Occipital lobe (tissue), 2 donors: ENCODE measurements around the gene CRK. TPM values are rescaled to one million over a fixed set of nuclear protein-coding genes. Genes with fewer than 3 reads are reported as not detected.

Experiments used
- DNase-seq: peaks from one replicate; lab custom pipeline; 2025; lab: John Stamatoyannopoulos, UW
- total RNA-seq: library from RNA; depleted of rRNA; stranded (reverse); fragments of >200 nt; gene quantifications from one replicate; pipeline ENCODE4 v1.2.3, GENCODE V29; 2014

Gene CRK
- 152 TPM for total RNA-seq

DNA sequence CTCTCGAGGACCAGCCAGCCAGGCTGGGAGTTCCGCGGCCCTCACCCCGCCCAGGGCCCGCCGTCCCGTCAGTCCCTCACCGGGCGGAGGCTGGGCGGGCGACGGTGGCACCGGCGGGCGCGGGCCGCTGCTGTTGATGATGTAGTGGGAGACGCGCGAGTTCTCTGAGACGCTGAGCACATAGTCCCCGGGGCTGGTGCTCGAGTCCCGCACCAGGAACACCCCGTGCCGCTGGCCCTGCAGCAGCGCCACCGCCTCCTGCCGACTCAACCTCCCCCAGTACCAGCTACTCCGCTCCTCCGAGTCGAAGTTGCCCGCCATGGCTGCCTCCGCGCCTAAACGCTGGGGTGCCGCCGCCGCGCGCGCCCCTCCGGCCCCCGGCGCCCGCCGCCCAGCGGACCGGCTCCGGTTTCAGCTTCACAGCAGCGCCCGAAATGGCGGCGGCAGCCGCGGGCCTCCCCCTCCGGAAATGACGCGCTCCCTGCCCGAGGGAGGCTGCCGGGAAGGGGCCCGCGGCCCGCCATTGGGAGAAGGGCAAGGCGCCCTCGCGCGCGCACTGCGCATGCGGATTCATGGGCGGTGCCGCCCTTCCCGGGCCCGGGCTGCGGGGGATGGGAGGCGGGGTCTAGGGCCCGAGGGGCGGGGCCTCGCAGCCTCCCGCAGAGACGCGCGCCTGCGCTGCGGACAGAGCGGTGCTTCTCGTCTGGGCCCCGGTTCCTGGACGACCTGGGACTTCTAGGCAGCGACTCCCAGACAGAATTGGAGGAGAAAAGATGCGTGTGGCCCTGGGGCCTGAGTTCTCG is at the start of gene CRK:
TSS of gene CRK (minus strand) at position 436 of the 803 bp plus-strand sequence. CDS start at position 321, 115 bp downstream.
- DNase-seq = peak; percentile 98

DNA sequence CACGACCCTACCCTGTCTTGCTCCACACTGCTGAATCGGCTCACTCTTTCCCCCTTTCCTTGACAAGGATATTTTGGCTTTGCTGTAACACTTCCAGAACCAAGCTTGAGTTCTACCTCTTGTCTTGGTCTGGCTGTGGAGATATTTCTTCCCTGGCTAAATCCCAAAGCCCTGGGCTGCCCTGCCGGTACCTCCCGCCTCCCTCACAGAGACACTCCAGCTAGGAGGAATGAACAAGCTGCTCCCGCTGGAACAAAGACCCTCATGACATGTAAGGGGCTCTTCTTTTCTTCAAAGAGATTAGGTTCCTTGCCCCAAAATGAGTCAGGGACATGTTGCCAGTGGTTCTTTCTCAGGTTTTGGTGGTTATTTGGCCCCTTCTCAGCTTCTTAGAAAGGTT is 49.6 kb upstream of the CRK start:
- DNase-seq = no peak

DNA sequence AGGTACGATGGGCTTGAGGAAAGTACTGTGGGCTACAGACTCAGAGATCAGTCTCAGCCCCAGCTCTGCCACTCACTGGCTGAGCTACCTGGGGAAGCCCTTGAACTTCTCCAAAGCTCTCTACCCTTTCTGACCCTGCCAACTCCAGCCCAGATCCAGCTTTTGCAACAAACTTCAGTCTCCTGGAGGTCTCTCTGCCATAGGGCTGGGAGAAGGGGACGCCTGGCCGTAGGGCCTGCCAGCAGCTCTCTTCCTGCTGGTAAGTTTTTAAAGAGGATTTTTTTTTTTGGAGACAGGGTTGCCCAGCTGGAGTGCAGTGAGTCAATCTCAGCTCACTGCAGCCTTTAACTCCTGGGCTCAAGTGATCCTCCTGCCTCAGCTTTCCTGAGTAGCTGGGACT is 48.8 kb upstream of the CRK start:
- no peak for DNase-seq

DNA sequence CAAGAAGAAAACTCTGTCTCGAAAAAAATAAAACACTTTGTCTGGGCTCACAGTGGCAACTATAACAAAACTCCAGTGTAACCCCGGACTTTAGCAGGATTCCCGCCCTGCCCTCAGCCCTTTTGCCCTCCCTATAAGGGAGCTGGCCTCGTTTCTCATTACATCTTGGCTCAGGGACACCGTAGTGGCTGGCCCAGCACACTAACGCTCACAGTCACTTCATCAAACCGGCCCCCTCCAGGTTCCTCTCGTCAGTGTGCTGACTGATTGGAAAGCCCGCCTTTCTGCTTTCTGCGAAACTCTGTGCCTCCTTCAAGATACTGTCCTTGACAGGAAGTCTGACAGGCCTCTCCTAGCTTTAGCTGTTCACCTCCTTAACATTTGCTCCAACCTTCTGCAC is 47.7 kb upstream of the CRK start:
- DNase-seq = no peak

DNA sequence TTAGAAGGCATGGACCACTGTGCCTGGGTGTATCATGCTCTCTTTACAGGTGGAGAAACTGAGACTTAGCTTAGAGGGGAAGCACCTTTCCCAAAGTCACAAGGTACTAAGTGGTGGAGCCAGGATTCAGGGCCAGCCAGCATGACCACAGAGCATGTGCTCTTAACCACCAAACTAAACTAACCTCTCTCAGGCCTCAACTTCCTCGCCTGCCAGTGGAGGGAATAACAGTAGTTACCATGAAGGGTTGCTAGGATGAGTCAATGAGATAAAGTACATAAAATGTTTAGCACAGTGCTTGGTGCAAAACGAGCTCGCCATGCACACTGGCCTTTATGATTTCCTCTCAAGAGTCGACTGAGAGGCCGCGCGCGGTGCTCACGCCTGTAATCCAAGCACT is 42.8 kb upstream of the CRK start:
- DNase-seq = no peak

DNA sequence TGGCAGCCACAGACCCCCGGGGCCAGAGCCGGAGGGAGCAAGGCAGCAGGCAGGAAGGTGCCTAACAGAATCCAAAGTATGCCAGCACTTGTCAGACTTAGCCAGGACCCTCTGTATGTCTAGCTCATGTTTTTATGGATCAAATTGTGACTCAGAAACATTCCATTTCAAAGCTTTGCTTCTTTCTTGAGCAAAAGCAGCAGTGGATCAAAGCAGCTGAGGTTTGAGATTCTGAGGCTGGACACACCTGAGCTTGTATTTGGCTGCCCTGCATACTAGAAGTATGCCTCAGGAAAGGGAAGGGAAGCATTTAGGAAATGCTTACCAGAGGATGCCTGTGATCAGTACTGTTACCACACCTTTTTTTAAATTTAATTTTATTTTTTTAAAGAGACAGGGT is 42.2 kb upstream of the CRK start:
- DNase-seq = no peak

DNA sequence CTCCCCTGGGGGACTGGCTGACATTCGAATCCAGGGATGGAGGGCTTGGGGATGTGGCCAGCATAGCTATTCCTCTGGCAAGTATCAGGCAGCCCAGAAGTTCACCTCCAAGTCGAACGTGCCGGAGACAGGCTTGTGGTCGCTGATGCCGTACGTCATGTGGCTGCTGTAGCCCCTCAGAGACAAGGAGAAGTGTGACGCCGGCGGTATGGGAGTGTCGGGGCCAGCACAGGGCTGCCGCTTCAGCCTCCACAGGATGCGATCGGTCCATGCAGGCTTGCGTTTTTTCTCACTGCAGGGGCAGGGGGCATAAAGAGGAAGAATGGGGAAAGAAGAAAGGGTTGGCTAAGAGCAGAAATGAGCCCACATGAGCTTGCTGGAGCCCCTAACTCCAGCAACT is 41.8 kb upstream of the CRK start:
- DNase-seq = no peak

DNA sequence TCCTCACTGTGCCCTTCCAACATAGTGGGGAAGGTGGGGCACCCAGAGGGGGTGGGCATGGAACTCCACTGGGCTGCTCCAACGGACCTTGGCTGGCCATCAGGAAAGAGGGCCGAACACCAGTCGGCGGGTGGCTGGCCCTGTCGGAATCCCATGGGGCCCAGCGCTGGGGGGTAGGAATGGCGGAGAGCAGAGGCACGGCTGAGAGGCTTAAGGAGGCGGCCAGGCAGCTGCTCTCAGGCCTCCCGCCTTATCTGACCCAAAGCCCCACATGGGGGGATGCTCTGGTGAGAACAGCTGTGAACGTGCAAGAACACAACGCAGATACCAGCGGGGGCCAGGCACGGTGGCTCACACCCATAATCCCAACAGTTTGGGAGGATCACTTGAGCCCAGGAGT is 40.8 kb upstream of the CRK start:
- DNase-seq = no peak

DNA sequence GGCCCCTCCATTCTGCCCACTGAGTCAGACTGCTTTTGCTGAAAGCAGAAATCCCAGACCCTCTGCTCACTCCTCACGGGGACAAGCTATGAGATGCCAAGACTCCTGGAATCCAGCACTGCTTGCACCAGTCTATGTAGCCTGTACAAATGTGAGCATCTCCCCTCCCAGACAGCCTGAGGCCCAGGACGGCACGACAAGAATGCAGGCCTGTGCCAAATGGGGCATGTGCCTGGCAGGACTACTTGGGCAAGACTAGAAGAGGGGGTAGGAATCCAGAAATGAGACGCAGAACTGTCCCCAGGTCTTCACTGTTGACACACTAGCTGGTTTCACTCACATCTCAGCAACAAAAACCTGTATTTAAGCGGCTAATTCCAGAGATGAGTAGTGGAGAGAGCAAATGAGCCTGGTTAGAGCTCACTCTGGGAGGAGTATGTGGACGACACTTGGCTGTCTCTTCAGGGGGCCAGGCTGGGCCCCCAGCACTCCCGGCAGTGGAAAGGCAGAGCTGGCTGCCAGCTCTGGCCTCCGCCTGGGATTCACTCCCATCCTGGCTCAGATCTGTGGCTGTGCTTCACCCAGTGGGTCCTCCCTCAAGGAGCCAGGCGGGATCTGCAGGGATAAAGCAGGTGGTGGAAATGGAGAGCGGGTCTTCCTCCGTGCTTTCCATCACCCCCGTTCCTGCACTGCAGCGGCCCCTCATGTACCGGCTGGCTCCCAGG is 39.4 kb upstream of the CRK start:
- DNase-seq = no peak

DNA sequence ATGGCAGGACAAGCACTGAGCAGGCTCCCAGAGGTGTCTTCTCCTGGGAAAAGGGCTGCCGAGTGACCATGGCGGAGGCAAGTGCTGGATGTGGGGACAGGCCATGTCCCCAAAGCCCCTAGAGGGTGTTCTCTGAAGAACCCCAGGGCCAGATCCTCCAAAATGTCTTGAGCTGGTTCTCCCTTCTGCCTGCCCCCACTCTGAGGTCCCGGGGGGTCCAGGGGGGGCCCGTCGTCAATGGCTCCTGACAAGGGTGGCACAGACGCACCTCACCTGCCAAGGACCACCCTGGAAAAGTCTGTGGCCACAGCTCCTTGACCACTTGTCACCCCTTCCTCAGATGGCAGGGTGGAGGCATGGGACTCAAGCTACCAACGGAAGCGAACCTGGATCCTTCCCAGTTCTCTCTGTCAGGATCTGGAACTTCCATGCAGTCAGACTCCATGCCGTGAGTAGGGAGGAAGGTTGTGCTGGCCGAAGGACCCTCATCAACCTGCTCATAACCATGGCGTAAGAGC is 38.8 kb upstream of the CRK start:
- DNase-seq = no peak

DNA sequence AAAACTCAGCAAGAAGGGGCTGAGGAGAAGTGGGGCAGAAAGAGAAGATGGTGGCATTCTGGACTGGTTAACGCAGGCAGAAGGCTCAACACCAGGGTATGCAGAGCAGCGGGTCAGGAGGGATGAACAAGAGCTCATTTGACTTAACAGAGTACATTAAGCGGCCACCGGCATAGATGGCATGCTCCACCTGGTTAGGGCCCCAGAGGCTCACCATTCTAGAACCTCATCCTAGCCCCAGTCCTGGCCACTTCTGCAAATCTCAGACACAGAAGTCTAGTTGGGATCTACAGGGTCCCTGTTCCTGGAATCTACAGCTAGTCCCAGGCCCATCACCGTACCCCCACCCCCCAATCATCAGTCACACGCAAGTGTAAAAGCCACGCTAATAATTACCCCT is 38.2 kb upstream of the CRK start:
- no peak for DNase-seq

DNA sequence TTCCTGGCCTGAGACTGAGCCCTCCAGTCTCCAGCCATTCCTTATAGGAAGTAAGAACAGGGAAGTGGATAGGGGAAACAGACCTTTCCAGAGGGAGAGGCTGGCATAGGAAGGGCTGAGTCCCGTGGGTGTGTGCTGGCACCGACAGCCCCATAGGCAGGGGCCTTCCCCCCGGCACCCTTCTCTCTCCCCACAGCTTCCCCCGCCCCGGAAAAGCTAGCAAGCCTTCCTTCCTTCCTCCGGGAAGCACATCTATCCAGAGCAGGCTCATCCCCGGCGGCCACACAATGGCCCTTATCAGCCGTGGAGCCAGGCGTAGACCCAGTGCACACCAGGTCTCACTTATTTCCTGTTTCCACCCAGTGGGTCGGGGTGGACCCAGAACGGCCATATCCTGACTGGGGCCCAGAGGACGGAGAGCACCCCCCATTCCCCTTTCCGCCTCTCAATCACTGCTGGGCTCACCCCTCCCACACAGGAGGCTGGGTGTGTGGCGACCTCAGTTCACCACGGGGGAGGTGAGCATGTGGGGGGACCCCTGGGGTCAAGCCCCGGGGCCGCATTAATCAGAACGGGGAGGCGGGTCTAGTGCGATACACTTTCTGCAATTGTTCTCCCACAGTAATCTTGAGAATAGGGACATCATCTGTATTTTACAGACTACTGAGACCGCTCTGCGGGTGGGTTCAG is 37.4 kb upstream of the CRK start:
- DNase-seq = no peak

DNA sequence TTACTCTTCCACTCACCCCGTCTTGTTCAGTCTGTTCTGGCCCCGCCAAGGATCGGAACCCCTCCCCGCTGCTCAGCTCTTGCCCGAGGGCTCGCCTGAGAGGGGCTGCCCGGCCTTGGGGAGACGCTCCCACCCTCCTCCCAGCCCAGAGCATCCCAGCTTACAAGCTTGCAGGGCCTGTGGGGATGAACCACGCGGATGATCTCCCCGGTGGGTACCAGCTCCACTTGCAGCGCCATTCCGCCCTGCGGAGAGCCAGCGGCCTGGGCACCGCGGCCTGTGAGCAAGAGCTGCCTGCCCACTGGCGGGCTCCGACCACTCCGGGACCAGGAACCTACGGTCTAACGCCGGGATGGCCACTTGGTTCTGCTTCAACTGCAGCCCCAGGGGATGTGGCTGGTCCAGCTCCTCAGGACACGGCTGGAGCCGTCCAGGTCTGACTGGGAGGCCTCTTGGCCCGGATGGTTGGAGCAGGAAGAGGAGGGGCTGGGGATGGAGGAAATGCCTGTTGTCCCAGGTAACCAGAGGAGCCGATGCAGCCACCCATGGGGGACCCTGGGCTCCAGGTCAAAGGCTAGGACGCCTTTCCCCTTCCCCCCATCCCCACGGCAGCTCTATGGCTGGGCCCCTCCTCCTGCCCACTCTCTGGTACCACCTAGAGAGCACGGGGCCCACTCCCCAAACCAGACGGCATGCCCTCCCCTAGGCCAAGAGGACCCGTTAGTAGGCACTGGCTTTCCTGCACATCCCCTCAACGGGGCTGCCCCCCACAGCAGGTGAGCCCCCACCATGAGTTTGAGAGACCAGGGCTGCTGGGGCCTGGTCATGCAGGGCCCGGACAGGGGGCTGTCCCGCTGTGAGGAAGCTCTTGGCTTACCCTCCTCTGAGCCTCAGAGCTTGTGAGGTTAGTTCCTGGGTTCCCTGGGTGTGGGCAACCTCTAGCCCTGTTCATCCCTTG is 36.5 kb upstream of the CRK start, which contains the start of gene MYO1C:
TSS of gene MYO1C (minus strand) at position 438 of the 958 bp plus-strand sequence. CDS start at position 239, 199 bp downstream.
- DNase-seq = no peak

DNA sequence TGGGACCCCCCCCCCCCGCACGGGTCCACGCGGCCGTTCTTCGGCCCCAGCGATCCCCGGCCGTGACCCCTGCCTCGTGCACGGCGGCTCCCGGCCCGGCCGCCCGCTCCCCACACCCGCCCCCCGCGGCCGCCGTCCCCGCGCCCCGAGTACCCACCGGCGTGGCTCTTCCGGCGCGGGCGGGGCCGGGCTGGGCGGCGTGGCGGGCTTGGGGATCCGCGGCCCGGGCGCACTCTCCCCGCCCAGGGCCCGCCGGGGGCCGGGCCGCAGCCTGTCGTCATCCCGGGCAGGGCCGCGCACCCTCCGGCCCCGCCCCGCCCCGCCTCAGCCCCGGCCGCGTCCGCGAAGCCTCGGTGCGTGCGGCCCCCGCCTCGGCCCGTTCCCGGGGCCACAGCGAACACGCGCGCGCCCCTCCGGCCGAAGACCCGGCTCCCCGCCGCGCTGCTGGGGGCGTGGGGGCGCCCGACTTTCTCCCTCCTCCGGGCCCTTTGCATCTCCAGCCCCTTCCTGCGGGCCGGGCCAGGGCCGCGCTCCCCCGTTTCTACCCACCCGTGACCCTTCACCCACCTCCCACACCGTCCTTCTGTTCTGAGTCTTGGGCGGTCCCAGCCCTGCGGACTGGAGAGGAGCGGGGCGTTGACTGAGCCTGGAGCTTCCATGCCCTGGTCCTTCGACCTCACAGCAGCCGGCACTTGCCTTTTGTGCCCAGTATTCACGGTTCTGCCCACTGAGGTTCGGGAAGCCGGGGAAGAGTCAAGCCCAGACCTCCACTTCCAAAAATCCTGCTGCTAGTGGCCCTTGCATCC is 35.6 kb upstream of the CRK start:
- DNase-seq = no peak

DNA sequence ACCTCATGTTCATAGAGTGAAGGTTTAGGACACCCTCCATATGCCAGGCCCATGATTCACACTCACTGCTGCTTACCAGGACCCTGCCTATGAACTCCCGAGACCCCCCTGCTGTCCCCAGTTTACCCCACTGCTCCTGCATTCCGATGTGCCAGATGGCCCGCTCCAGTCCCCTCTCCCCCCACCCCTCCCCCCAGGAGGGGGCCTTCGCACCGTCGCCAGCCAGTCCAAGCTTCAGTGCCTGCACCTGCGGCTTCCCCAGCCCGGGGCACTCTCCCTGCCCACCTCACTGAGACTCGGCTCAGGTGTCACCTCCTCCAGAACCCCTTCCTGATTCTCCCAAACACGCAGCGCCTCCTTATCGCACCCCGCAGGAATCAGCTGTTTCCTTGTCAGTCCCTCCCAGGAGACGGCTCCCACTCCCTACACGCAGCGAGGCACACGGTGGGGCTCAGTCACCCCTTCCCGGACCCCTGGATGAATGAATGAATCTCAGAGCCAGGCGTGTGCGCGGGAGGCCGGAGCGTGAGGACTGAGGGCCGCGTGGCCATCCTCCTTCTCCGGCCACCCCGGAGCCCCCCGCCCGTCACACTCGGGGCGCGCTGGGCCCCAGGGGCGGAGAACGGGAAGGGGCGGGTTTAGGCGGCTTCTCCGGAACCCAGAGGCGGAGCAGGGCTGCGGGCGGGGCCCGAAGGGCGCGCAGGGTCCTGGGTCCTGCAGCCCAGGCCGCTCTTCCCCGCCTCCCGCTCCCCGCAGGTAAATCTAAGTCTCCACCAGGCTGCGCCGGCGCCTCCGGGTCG is 34.8 kb upstream of the CRK start:
- DNase-seq = no peak

DNA sequence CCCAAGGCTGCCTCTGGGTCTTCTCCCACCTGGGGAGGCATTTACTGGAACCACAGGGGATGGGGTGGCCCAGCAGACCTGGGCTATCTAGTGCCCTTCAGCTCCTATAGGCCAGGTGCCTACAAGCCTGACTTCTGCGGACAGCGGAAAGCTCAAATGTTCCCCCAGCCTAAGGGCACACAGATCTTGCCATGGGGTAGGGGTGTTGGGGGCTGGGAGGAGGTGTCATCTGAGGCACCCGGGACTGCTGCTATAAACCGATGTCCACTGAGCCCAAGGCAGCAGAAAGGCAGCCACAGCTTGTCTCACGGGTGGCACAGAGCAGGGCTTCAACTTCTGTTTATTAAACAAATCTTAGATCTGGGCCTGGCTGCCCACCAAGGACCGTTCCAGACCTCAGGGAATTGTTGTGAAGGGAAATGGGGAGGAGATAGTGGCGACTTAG is 32.8 kb upstream of the CRK start:
- no peak for DNase-seq

DNA sequence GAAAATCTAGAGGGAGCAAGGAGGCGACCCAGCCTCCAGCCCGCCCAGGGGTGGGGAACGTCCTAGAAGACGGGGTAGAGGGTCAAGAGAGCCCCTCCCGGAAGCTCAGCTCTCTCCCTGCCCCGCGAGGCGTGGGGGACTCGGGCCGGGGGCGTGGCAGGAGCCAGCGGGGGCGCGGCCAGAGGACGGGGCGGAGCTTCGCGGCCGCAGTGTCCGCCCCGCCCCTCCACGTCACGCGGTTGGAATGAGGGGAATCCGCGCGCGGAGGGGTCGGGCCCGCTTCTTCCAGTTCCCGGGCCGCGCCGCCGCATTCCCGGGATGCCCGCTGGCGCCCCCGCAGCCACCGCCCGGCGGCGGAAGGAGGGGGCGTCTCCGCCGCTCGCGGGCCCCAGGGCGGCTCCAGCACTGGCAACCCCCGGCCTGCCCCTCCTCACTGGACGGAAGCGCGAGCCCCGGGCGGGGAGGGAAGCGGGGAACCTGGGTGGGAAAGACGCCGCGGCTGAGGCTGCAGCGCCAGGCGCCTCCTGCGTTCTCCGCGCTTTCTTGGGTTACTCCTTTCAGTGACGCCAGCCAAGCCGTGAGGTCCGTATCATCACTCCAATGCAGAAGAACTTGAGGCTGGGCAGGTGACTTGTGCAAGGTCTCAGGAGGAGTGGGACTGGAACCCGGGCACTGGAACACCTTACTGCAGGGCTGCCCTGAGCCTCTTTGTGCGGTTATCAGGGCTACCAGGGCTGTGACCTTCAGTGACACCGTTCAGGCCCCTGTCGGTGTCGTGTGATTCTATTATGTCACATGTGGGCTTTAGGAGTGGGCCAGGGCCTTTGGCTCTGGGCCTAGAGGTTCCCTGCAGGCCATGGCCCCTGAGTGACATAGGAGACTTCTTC is 32.1 kb upstream of the CRK start:
- peak; percentile 63 for DNase-seq
